RWPE1 (cell line): Measurements from ENCODE around the gene JAKMIP2.
"Not testable (repeated sequence)": the region's sequence is repeated elsewhere in the genome, so short reads cannot be mapped to it uniquely, and the experiment has no call there.

ENCODE experiments used
- CTCF ChIA-PET: fragments of 350-600 bp; sonication (Branson Sonifier 250); formaldehyde crosslinking; extraction: SDS; loops from one replicate; lab custom pipeline; 2021; lab: Yijun Ruan, JAX
- POLR2A ChIA-PET: fragments of 400-600 bp; formaldehyde crosslinking; extraction: SDS; loops from one replicate; lab custom pipeline; 2020; ENCODE audit warnings: antibody characterized with exemption; ENCODE audit not compliant: low non-redundant PET; lab: Yijun Ruan, JAX
- DNase-seq: peaks from one replicate; pipeline ENCODE4 v3.0.0; 2012; ENCODE audit warnings: low spot score
- H3K27ac ChIP-seq: fragments of 450-650 bp; 2 replicates; pipeline ENCODE4 v1.5.1; 2017
- TF ChIP-seq, protein P1 (sequence below): fragments of 450-650 bp; conservative IDR thresholded peaks from 2 replicates; pipeline ENCODE4 v1.5.1; 2017; ENCODE audit warnings: low read depth, mild to moderate bottlenecking

The JAKMIP2 gene

DNA sequence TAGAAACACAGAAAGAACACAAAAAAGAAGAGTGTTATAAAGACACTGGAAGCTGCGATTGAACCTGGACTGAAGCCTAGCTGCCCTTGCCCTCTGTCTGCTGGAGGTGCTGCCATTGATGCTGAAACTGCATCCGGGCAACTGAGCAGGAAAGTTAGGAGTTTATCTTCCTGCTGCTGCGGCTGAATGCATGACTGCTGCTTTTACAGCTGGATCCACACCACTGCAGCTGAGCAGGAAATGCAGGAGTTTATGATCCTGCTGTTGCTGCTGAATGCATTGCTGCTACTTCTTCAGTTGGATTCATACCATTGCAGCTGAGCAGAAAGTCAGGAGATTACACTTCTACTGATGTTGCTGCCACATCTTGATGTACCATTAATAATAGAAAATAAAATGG, 21.8 kb upstream of the JAKMIP2 start:
- TF ChIP-seq, protein P1, sequence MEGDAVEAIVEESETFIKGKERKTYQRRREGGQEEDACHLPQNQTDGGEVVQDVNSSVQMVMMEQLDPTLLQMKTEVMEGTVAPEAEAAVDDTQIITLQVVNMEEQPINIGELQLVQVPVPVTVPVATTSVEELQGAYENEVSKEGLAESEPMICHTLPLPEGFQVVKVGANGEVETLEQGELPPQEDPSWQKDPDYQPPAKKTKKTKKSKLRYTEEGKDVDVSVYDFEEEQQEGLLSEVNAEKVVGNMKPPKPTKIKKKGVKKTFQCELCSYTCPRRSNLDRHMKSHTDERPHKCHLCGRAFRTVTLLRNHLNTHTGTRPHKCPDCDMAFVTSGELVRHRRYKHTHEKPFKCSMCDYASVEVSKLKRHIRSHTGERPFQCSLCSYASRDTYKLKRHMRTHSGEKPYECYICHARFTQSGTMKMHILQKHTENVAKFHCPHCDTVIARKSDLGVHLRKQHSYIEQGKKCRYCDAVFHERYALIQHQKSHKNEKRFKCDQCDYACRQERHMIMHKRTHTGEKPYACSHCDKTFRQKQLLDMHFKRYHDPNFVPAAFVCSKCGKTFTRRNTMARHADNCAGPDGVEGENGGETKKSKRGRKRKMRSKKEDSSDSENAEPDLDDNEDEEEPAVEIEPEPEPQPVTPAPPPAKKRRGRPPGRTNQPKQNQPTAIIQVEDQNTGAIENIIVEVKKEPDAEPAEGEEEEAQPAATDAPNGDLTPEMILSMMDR: no peak
- ChIA-PET CTCF (interaction anchor here (1.0 kb wide), 1 partner anchor 228 kb away, joined by 3 read pairs; no protein-coding TSS in a partner anchor), POLR2A (no interaction called here)
- no peak for DNase-seq
- no peak overlapping the region for H3K27ac ChIP-seq

DNA sequence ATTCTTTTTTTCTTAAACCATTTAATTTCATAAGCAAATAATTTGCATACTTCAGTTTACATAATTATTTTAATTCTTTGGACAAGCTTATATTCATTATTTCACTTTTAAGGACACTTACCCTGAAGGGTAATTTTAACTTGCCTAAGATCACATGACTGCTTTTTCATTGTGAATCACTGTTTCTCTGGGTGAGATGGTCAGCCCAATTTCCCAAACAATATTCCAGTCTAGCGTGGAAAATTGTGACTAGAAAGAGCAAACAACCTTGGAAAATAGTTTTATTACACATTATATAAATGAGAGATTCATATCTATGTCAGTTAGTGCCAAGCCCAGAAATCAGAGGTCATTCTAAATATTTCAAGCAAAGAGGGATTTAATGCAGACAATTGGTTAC, 21.4 kb upstream of the JAKMIP2 start:
- H3K27ac ChIP-seq: no peak overlapping the region
- TF ChIP-seq, protein P1: no peak
- CTCF ChIA-PET: interaction anchor here (1.0 kb wide), 1 partner anchor 228 kb away, joined by 3 read pairs; no protein-coding TSS in a partner anchor
- no peak for DNase-seq
- POLR2A ChIA-PET: no interaction called here

DNA sequence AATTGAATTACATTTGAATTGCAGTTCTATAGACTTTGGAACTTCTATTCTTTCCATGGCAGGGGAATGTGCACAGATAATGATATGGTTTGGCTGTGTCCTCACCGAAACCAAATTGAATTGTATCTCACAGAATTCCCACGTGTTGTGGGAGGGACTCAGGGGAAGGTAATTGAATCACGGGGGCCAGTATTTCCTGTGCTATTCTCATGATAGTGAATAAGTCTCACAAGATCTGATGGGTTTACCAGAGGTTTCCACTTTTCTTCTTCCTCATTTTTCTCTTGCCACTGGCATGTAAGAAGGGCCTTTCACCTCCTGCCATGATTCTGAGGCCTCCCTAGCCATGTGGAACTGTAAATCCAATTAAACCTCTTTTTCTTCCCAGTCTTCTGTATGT, 20.6 kb upstream of the JAKMIP2 start:
- DNase-seq, CTCF ChIA-PET, H3K27ac ChIP-seq, POLR2A ChIA-PET: not testable (repeated sequence)

DNA sequence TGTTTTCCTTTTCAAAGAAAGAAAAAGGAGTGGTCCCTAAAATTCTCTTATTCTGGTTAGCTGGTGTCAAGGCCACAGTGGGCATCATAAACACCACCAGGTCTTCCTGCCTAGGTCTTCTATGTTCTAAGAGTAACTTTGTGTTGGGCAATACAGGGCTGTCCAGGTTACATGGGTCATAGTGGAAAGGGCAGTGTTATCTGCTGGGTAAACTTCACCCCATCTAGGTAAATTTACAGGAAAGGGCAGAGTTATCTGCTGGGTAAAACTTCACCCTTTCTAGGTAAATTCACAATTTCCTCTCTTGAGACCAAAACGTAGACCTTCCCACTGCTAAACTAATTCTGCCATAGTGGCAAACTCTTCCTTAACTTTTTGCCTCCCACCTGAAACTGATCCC, 18.9 kb upstream of the JAKMIP2 start:
- POLR2A ChIA-PET: no interaction called here
- TF ChIP-seq, protein P1: no peak
- DNase-seq: no peak
- CTCF ChIA-PET: no interaction called here
- H3K27ac ChIP-seq: no peak overlapping the region

DNA sequence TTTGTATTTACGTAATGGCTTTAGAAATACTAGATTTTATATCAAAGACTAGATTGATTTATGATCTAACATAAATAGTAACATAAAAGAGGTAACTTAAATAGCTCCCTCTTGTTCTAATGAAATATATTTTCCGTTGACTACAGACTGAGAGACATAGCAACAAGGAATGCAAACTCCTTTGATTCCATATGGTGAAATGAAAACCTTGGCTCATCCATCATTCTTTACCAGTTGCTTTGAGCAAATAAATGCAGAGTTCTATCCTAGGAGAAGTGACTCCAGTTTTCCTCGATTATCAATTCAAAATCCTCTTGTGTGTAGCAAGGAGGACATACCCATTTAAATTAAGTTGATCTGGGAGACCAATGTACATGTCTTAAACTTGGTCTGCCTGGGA, 18.0 kb upstream of the JAKMIP2 start:
- TF ChIP-seq, protein P1: no peak
- H3K27ac ChIP-seq: no peak overlapping the region
- POLR2A ChIA-PET: no interaction called here
- CTCF ChIA-PET: no interaction called here
- DNase-seq: no peak

DNA sequence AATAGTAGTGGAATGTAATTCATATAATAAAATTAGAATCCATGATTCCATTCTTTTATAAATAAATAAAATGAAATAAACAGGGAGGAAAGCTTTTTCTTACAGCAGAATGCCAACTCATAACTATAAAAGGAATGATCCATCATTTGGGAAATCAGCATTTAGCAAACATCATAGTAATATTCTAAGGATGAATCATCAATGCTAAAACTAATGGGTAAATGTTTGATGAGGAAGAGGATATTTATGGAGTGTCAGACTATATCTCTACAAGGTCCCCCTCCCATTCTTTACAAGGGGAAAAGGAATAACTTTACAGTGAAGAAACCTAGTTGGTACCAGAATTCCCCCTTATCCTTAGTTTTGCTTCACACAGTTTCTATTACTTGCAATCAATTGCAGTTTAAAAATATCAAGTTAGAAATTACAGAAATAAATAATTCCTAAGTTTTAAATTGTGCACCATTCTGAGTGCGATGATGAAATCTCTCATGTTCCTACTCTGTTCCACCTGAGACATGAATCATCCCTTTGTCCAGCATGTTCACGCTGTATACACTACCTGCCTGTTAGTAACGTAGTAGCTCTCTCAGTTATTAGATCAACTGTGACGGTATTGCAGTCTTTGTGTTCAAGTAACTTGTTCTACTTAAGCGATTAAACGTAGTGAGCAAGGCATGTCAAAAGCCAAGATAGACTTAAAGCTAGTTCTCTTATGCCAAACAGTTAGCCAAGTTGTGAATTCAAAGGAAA, 14.2 kb upstream of the JAKMIP2 start:
- no peak for DNase-seq
- TF ChIP-seq, protein P1: no peak
- ChIA-PET POLR2A (no interaction called here), CTCF (interaction anchor here (1.0 to 1.4 kb wide), 2 partner anchors 168 to 218 kb away, joined by 3 read pairs; no protein-coding TSS in a partner anchor)
- no peak overlapping the region for H3K27ac ChIP-seq

DNA sequence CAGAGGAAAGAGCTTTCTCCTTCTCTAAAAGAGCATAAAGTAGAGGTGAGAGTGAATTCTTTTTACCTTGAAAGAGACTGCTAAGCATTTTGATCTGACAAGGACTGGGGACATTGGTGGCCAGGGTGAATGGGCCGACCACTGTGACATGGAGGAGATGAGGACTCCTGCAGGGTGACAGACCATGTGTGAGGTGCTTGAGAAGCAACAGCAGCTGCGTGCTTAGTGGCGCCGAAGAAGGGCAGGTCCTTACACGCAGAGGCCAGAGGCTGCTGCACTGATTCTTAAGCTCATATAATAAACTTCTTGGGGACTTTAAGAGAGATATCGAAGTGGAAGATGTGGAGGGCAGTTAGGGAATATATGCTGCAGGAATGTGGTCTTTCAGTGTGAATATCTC, 8.7 kb upstream of the JAKMIP2 start:
- H3K27ac ChIP-seq: no peak overlapping the region
- ChIA-PET CTCF (no interaction called here), POLR2A (interaction anchor here (0.5 kb wide), 1 partner anchor 35 kb away, joined by 3 read pairs; no protein-coding TSS in a partner anchor)
- no peak for DNase-seq
- TF ChIP-seq, protein P1: no peak
